T-helper 1 cell treated with Interleukin-12 subunit alpha and Interleukin-12 subunit beta and Interleukin-4 antibody, amounts not matched to agents 30 ng/mL and 1 ng/mL, for 36 hours (primary cell): ENCODE results near the gene BCR. TPM values are rescaled to one million over a fixed set of nuclear protein-coding genes. Genes with fewer than 3 reads are reported as not detected.

Experiments used
- intact Hi-C: fragments of 100-400 bp; cut with micrococcal nuclease; formaldehyde crosslinking; loops from one replicate; pipeline ENCODE4 v1.15.1; 2024
- total RNA-seq: library from RNA; stranded (reverse); gene quantifications from 2 replicates; pipeline ENCODE4 v1.2.3, GENCODE V29; 2022

The BCR gene
- total RNA-seq, 1 donor from 2014 or later = 67.7 TPM

GRCh38 chr22:23169043-23169406, 11.3 kb upstream of the BCR start:
- intact Hi-C loops = no loop called here

DNA sequence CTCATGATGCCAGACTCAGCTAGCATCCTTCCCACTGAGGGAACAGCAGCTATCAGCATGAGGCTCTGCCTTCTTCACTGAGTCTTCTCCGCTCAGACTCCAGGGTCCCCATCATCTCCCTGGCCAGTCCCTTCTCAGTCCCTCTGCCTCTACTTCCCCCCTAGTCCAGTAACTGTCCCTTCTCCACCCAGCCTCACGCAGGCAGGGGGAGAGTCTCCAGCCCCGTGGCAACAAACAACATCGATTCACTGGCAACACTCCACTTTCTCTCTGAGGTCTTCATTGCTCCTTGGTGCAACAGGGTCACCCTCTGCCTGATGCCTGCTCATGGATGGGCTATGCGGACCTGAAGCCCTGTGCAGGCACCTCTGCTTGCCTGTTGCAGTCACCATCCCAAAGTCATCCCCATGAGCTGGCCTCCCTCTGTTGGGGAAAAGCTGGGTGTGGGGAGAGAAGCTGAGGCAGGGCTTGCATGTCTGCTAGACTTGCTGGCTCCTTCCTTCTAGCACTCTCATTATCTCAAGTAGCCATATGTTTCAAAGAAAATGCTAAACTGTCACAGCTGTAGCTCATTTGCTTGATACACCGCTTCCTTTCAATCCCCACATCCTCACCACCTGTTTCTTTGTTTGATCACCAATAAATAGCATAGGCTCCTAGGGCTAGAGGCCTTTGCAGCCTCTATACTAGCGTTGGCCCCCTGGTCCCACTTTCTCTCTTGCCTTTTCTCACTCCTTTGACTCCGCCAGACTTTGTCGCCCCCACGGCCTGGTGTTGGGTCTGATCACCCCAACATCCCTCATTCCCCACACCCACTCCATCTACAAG, 4.3 kb upstream of the BCR start:
- intact Hi-C loops = no loop called here

DNA sequence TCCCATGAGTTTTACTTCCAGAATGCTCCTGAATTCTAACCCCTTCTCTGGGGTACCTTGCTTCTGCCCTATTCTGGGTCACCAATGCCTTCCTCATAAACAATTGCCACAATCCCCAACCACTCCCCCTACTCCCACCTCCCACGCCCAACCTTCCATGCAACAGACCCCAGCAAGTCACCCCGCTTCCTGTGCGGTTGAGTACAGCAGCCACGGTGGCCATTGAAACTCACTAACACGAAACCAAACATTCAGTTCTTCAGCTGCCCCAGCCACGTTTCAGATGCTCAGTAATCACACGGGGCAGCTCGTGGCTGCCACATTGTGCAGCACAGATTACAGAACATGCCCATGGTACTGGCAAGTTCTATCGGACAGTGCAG, 3.7 kb upstream of the BCR start:
- intact Hi-C loops = no loop called here

DNA sequence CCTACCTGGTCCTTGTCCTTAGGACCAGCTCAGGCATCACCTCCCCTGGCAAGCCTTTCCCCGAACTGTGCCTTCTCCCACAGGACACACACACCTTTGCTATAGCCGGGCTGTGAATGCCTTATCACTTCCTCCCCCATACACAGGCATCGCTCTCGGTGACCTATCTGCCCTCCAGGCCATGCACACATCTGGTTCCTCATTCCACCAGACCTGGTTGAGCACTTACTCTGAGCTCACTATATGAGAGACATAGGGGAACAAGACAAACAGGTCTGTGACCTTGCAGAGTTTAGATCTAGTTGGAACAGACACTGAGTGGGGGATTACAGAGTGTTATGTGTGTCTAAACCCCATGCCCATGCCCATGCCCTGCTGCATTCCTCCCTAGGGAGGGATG, 3.1 kb upstream of the BCR start:
- intact Hi-C loops = no loop called here

GRCh38 chr22:23178512-23179254, 1.6 kb upstream of the BCR start:
- intact Hi-C loops = loop anchor here (1.0 kb wide), 2 partner anchors 104 to 112 kb away; no protein-coding TSS in a partner anchor

- intact Hi-C loops = loop anchor here (1.0 to 2.0 kb wide), 2 partner anchors 35 to 715 kb away; partner anchors contain the start of genes MIF and RAB36
Observed at GRCh38 chr22:23179381-23180299, 669 bp upstream of the BCR start.

GRCh38 chr22:23180893-23181720, 798 bp downstream of the BCR start:
- intact Hi-C loops = loop anchor here (1.0 to 2.0 kb wide), 2 partner anchors 36 to 713 kb away; partner anchors contain the start of genes MIF and RAB36

- intact Hi-C loops = loop anchor here (1.0 to 2.0 kb wide), 4 partner anchors 34 to 61 kb away; partner anchors contain the start of gene RAB36
Observed at GRCh38 chr22:23181721-23182308, 1.5 kb downstream of the BCR start.

DNA sequence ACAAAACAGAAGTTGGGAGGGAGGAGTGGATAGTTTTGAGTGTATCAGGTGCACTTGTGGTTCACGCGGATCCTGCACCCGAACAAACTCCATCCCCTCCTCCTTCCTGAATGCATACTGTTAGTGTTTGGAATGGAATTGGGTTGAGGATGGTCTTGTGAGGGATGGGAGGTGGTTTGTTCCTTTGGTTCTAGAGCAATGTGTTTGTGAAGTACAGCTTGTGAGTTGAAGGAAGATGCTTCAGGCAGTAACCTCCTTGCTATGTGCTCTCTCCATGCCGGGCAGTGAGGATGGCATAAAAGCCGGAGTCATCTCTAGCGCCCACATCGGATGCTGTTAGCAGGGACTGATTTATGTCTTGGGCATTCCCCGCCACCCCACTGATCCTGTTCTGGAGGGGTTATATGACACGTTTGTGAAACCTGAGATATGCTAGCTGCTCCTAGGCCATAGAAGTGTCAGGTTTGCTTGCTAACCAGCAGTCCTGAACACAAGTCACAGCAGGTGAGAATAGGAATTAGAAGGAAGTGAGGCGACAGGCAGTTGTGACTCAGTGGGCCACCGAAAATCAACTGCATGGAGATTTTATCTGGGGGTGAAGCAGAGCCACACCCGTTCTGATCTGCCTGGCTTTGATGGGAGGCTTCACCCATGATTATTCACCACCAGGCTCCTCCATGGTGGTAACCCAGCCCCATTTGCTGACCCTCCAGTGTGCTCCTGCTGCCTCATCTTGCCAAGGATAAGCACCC, 2.2 kb downstream of the BCR start:
- intact Hi-C loops = loop anchor here (1.0 kb wide), 3 partner anchors 34 to 61 kb away; no protein-coding TSS in a partner anchor

DNA sequence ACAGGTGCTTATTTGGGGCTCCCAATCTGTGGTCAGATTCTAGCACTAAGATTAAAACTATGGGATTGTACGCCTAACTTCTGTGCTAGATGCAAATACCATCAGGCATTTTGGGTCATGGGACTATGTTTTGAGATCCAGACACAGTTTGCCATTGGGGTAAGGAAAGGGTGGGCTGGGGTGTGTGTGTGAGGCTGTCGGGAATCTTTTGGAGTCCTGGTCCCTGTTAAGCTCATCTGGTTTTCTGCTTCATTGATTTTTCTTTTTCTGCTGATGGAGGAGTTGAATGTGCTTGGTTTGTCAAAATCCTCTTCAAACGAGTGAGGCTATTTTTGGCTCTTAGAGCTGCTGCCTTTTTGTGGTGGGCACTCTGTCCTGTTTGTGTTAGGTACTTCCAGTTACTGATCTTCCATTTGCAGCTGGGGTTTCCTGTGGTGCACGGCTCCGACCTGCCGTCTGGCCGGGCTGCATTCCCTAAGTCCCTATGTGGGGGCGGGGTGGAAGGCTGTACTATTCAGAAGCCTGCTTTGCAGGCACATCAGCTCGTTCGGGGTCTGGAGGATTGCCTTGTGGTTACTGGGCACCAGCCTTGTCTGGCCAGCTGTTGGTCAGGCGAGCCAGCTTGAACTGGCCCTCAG, 2.9 kb downstream of the BCR start:
- intact Hi-C loops = no loop called here

- intact Hi-C loops = no loop called here
Observed at GRCh38 chr22:23184100-23184763, 3.9 kb downstream of the BCR start.

GRCh38 chr22:23184764-23185113, 4.4 kb downstream of the BCR start:
- intact Hi-C loops = no loop called here

DNA sequence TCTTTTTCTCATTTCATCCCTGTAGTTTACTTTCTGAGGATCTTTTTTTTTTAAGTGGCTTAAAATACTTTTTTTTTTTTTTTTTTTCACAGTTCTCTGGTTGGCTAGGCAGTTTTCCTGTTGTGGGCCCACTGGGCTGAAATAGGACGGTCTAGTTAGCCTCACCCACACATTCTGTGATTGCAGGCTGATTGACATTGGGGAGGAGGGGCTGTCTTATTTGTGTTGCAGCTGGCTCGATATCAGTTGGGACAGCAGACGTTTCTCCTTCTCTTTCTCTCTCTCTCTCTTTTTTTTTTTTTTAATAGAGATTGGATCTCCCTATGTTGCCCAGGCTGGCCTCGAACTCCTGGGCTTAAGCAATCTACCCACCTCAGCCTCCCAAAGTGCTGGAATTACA, 6.9 kb downstream of the BCR start:
- intact Hi-C loops = no loop called here

GRCh38 chr22:23187871-23188700, 7.8 kb downstream of the BCR start:
- intact Hi-C loops = no loop called here

DNA sequence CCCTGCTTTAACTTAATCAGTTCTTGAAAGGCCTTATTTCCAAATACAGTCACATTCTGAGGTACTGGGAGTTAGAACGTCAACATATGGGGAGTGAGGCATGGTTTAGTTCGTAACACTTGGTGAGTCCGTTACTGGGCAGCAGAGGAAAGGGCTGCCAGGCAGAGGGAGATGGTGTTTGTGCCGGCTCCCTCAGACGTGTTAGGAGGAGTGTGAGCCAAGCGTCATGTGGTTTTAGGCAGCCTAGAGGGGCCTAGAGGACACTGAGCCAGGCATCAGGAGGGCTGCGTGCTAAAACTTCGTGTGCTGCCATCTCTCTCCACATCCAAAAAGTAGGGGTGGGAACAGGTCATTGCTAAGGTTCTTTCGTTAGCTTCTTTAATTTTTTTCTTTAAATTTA, 10.2 kb downstream of the BCR start:
- intact Hi-C loops = no loop called here

GRCh38 chr22:23192133-23192532, 11.8 kb downstream of the BCR start:
- intact Hi-C loops = no loop called here

DNA sequence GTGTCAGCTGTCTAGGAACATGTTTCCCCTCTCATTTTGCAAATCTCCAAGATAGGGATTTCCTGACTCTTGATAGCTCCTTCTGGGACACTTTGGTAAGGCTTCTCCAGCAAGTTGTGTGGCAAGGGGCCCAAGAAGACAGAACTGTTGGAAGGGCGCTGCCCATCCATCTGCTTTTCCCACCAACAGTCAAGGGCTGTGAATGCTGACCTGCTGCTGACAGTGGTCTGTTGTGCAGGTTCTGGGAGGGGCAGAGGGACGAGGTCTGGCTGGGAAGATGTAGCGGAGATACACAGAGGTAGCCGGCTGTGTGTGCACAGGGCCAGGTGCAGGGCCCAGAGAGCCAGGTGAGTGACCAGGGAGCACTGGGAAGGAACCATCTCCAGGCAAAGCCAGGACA, 12.2 kb downstream of the BCR start:
- intact Hi-C loops = no loop called here
